WI38 (cell line): ENCODE measurements around the gene TUBA8.
"Not testable (repeated sequence)": the region's sequence is repeated elsewhere in the genome, so short reads cannot be mapped to it uniquely, and the experiment has no call there.

Experiments
- H3K4me3 ChIP-seq: 2 replicates; pipeline ENCODE4 v1.5.1; 2011; ENCODE audit warnings: low read depth, mild to moderate bottlenecking, control low read depth, low read length
- CTCF ChIP-seq: IDR thresholded peaks from 2 replicates; pipeline ENCODE4 v1.5.1; 2012; ENCODE audit warnings: low read depth, mild to moderate bottlenecking, control low read depth, low read length

The TUBA8 gene

GRCh38 chr22:18145676-18146388, 35.2 kb downstream of the TUBA8 start:
- no peak overlapping the region for H3K4me3 ChIP-seq
- no peak for TF ChIP-seq CTCF

- no peak for TF ChIP-seq CTCF
- H3K4me3 ChIP-seq, result no peak overlapping the region
Measured at GRCh38 chr22:18146389-18146753, 35.8 kb downstream of the TUBA8 start.

- H3K4me3 ChIP-seq, result no peak overlapping the region
- no peak for TF ChIP-seq CTCF
Measured at GRCh38 chr22:18147791-18148190, 37.2 kb downstream of the TUBA8 start.

GRCh38 chr22:18148293-18148965, 37.8 kb downstream of the TUBA8 start:
- no peak overlapping the region for H3K4me3 ChIP-seq
- no peak for TF ChIP-seq CTCF

- no peak for TF ChIP-seq CTCF
Measured at GRCh38 chr22:18152519-18152918, 41.9 kb downstream of the TUBA8 start.

GRCh38 chr22:18154821-18155390, 44.3 kb downstream of the TUBA8 start:
- no peak for TF ChIP-seq CTCF
- H3K4me3 ChIP-seq, result no peak overlapping the region

More at GRCh38 chr22:18152519-18152918, 41.9 kb downstream of the TUBA8 start:
- H3K4me3 ChIP-seq, result no peak overlapping the region

GRCh38 chr22:18155546-18155945, 44.9 kb downstream of the TUBA8 start:
- not testable (repeated sequence) for H3K4me3 ChIP-seq
